GM19099 (cell line): ENCODE data around the gene MED10.

Experiments
- POLR2A ChIP-seq: IDR thresholded peaks from 3 replicates; pipeline ENCODE4 v1.6.1; 2011; ENCODE audit warnings: low read depth; ENCODE audit not compliant: insufficient read length; ENCODE audit errors: extremely low read depth

MED10 gene

DNA sequence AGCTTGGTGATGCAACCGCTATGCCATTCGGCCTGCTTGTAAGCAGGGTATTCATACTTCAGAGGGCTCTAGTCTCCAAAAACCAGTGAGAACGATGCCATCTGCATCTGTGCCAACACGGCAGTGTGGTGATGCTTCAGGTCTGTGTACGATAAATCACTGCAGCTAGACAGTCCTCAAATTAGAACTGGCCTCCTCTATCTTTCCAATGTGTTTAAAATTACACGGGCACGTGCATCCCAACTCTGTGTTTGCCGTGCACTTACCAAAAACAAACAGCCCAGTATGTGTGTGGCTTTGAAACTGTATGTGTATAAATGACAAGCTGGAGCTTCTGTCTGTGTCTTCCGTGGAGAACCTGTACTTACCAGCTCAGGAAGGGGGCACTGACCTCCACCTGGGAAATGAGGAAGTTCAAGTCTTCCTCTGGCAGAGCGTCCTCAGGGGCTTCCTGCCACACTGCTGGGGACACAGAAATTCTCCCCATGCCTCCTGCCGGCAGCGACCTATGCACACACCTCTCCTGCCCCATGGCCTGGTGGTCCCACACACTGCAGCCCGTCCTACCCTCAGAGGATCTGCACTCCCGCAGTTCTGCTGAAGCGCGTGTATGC lies 12.3 kb downstream of the MED10 start:
- TF ChIP-seq POLR2A: no peak

DNA sequence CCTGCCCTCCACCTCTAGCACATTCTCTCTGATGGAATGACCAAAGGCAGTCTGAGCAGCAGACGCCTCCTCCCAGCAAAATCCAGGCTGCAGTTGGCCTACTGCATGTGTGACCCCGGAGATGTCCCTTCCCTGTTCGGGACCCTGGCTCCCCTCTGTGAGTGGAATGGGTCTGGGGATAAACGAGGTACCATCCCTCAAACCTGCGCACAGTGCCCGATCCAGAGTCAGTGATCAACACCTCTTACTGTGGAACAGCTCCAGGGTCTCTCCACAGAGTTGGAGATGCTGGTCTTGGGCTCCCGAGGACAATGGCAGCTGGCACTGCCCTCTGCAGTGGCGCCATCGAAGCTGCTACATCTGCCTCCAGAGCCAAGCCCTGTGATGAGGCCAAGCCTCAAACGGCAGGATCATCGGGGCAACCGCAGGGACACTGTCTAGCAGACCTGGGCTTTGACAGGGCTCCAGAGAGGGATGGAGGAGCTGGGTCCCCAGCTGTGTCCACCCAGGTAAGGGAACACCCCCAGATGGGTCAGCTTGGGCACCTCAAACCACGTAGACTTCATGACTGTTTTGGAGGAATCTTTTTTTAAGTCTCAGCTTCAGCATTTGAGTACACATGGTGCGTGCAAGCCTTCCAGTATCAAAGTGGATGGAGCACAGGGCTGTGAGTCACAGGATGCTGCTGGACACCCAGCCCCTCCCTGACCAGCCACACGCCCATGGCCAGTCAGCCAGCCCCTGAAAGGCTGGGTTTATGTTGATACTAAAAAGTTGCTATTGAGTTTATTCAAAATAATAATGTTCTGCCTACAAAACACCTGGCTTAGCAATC lies 13.0 kb downstream of the MED10 start:
- no peak for TF ChIP-seq POLR2A

DNA sequence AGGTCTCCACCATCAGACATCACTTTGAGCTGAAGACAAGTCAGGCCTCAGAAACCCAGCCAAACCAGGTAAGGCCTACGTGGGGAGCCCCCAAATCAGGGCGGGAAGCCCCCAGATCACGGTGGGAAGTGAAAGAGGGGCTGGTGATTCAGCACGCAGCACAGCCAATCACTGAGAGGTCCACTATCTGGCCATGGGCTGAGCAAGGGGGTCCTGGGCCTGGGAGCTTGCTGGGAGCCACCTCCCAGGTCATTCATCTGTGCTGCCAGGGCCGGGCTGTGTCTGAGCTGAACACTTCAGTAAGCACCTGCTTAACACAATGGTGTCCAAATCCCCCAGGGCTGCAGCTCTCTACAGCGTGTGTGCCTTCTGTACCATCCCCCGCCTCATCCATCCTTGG lies 15.5 kb downstream of the MED10 start:
- TF ChIP-seq POLR2A: no peak

DNA sequence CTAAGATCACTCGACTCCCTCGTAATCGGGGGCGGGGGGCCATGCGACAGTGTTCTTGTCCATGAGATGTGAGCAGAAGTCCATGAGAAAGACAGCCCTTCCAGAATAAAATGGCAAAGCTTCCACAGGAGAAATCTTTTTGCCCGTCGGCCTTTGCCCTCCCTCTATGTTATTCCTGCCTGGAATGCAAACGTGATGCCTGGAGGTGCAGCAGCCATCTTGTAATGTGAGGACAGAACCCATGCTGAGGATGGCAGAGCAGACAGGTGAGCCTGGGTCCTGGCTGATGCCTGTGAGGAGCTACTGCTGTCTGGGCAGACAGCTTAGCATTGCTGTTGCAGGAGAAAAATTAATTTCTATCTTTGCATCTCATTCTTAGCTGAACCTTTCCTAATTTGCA lies 17.2 kb downstream of the MED10 start:
- TF ChIP-seq POLR2A: no peak

DNA sequence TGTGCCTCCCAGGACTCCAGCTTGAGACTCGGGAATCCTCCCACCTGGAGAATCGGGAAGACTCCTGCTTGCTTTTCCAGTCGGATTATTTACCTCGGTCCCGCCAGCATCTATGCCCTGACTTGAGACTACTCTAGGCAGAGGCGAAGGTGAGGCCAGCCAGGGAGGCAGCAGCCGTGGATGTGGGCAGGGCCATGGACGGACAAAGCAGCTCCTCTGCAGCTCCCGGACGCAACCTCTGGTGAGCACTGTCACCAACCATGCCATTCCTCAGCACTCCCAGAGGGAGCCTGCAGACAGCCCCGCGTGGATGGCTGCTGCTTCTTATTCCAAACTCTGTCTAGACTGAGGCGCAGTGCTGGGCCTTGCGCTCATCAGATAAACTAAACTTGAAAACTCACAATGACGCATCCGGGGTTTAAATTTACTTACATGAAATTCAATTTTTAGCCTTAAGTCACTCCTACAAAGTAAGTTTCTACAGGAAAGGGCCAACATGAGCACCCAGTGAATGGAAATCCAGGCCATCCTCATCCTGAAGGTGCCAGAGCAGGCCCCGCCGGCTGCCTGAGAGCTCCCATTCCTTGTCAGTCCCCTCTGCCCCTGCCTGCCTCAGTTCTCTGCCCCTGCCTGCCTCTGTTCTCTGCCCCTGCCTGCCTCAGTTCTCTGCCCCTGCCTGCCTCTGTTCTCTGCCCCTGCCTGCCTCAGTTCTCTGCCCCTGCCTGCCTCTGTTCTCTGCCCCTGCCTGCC lies 17.8 kb downstream of the MED10 start:
- TF ChIP-seq POLR2A: no peak

DNA sequence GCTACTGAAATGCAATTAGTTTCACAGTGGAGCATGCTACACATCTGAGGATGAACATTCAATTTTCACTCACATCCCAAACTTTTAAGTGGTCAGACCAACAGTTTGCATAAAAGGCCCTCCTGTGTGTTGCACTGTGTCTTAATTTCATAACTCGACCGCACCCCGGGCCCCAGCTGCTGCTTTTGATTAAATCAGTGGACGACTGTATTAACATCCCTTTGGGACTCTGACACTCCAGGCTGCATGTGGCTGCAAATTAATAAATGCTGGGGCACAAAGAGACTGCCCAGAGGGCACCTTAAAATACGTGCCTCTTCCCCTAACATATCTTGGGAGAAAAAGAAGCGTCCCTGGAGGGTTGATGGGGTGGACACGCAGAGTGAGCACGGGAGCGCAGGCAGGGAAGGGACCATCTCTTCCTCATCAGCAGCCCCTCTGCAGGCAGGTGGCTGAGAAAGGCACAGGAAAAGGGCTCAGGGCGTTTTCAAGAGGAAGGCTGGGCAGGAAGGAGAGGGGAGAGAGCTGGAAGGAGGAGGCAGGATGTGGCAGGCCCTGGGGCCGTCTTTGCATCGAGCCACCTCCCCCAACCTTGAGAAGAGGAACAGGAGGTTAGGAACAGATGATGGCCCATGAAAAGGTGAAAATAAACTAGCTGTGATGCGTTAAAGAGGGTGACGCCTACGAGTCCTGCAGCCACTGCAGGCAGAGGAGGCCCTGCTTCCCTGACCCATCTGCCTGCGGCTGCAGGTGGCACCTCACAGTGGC lies 18.6 kb downstream of the MED10 start:
- TF ChIP-seq POLR2A: no peak

DNA sequence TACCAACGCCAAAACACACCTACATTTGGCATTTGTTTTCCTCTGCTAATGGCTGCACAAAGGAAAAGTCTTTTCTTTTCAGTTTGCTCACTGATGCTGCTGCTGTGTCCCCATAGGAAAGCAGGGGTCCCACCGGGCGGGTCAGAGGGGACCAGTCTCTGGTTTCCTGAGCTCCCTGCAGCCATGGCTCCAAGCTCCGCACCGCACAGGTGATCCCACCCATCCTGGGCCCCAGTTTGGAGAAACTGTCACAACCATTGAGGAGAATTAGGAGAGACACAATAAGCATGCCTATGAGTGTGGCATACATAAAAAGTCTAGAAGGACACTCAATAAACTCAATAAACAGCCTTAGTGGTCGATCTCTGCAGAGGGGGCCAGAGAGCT lies 19.9 kb downstream of the MED10 start:
- no peak for TF ChIP-seq POLR2A

DNA sequence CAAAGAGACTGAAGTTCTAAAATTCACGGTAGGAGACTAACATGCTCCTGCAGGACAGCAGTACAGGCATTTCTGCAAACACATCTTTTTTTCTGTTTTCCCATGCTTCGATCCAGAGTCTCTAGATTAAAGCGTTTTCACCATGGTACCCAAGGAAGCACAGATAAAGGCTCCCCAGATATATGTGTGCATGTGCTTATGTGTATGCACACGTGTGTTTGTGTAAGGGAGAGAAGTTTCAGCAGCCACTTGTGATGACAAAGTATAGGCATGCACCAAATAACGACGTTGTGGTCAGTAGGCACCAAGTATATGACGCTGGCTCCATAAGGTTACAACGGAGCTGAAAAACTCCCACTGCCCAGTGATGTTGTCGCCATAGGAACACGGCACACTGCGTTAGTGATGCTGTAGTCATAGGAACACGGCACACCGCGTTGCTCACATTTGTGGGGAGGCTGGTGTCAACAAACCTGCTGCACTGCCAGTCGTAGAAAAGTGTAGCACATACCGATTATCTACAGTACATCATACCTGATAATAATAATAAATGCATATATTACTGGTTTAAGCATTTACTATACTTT lies 21.7 kb downstream of the MED10 start:
- no peak for TF ChIP-seq POLR2A

DNA sequence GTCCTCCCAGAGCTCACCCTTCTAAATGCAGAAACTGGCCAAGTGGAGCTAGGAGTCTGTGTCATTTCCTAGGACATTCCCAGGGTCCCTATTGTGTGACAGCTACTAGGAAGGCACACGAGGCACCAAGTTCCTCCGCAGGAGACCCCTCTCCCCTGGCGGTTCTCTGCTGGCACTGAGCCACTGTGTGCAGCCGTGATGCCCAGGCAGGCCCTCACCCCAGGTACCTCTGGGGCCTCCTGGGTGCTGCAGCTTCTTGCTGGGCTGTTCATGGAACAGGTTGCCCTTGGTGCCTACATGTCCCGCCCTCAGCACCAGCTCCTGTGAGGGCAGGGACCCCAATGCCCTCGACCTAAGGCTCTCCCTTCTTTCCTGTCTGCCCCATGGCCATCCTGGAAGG lies 23.1 kb downstream of the MED10 start:
- no peak for TF ChIP-seq POLR2A

DNA sequence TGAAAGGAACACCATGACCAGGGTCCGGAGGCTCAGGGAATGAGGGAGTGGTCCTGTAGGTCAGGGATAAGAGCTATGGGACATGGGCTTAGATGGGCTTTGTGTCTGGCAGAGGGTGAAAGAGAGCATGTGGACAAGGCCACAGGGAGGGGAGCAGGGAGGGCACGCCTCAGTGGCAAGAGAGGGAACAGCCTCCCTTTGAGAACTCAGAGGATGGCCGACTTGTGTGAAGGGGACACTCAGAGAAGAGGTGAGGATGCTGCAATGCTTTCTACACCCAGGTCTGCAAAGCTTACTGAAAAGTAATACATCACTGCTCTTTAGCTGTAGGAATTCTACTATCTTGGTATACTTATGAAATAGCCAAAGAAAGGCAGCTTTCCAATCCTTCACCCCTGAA lies 23.5 kb downstream of the MED10 start:
- no peak for TF ChIP-seq POLR2A

DNA sequence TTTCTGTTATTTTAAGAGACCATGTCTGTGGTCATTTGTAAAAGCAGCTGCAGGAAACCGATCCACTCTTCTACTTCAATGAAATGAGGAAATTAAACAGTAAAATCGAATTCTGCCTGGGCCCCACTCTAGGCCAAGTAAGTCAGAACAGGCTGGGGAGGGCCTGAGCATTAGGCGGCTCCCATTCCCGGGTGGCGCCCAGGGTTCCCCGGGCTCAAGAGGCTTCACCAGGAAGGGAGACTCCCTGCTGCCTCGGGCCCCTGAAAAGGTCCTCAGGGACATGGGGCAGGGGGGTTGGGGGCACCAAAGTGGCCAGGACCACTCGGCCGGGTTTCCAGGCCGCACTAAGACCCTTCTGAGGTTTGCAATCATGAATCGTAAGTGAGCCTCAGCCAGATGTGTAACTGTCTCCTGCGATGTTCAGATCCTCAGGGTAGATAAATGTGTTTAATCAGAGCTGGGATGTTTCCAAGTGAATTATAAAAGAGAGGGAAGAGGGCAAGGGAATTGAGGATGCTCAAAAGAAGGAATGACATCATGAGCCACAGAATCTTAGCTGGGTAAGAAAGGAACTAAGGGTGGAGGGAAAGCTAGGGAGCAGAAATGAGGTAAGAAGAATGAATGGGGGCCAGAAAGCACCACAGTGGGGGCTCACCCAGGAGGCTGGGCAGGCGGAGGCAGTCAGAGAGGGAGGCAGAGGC lies 24.6 kb downstream of the MED10 start:
- no peak for TF ChIP-seq POLR2A

DNA sequence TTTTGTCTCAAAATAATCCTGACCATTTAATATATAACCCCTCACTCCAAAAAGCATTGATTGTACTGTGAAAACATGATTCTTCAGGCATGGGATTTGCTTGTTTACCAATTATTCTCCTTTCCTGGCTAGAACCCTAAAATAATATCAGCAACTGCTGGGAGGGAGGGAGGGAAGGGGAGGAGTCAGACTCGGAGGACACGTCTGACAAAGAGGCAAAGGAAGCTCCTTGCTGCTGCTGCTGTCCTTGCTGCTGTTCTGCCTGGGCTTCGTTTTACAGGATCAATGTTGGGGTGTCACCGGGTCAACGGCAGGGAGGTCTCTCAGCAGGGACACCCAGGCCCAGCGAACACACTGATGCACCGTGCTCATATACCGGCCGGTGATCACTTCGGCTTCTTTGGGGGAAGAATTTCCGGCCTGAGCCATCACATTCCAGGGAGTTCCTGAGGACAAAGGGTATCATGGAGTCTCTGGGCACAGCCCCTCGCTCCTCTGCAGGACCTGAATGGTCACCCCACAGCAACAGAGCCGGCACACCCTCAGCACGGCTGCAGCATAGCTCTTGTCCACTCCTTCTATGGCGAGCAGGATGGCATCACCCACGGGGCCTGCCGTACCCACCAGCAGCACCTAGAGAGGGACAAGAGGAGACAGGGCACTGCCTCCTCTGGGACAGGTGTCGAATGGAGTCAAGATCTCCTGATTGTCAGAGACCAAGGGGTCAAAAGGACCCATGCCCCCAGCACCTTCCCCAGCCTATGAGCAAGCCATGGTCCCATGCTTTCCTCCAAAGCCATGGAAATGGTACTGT lies 27.9 kb downstream of the MED10 start:
- TF ChIP-seq POLR2A: no peak

DNA sequence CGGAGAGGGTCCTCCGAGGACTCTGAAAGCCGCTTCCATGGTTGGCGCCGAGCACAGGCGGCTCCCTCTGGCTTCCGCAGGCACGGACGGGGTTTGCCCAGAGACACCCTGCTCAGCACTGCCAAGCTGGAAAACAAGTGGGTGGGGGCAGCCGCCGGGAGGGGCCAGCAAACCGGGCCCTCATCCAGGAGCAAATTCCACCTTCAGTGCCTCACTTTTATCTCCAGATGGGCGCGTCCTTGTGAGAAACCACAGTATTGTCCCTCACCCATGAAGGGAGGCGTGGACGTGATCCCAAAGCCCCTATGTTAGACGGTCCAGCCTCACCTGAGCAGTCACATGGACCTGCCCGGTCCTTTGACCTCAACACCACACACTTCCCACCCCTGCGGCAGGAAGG lies 29.0 kb downstream of the MED10 start:
- no peak for TF ChIP-seq POLR2A
